NCI-H446 treated with DMSO at 0.1 percent for 48 hours (cell line): ENCODE data around the gene TRIM28.

Experiments used
- DNase-seq: peaks from one replicate; lab custom pipeline; 2025; lab: John Stamatoyannopoulos, UW

The TRIM28 gene

DNA sequence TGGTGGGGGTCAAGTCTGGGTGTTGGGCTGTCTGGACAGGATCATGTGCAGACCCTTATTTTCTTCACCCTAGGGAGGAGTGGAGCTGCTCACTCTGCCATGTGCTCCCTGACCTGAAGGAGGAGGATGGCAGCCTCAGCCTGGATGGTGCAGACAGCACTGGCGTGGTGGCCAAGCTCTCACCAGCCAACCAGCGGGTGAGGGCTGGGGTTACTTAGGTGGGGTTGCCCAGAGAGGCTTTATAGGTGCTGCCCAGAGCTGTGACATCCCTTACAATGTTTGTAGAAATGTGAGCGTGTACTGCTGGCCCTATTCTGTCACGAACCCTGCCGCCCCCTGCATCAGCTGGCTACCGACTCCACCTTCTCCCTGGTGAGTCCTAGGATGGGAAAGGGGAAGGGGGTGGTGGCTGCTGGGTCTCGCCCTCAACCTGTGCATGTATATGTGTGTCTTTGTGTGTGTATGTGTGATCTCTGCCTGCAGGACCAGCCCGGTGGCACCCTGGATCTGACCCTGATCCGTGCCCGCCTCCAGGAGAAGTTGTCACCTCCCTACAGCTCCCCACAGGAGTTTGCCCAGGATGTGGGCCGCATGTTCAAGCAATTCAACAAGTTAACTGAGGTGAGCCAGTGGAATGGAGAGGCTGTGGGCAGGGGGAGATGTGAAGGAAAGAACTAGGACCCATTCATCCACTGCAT is 5.9 kb downstream of the TRIM28 start:
- no peak for DNase-seq

DNA sequence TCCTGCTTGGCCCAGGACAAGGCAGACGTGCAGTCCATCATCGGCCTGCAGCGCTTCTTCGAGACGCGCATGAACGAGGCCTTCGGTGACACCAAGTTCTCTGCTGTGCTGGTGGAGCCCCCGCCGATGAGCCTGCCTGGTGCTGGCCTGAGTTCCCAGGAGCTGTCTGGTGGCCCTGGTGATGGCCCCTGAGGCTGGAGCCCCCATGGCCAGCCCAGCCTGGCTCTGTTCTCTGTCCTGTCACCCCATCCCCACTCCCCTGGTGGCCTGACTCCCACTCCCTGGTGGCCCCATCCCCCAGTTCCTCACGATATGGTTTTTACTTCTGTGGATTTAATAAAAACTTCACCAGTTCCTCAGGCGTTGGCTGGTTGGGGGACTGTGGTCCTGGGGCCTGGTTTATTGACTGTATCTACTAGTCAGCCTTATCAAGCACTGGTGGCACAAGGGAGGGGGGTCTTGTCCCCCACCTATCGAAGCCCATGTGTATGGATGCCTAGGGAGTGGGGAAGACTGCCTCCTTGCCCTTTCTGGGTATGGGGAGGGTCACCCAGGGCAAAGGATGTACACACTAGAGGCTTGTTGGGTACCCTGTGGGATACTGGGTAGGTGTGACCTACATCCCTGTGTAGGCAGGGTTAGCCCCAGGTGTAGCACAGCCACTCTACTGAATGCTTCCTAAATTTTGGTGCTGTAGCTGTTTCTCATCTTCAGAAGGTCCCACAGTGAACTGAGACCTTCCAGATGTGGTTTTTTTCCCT is 6.7 kb downstream of the TRIM28 start:
- no peak for DNase-seq

DNA sequence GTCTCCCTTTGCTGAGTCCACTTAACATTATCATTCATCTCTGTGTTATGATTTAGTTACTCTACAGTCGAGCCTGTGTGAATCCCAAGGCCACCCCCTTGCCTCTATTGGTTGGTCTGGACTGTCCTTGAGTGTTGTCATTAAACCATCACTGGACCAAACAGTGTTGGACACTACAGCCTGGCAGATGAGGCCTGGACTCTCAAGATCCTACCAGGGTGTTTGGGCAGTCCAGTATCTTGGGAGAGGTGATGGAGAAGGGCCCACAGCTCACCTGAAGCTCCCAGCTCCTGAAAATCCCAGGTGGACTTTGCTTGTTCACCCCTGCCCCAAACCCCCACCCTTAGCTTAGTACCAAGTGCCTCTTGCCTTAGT is 7.2 kb downstream of the TRIM28 start:
- DNase-seq: no peak

DNA sequence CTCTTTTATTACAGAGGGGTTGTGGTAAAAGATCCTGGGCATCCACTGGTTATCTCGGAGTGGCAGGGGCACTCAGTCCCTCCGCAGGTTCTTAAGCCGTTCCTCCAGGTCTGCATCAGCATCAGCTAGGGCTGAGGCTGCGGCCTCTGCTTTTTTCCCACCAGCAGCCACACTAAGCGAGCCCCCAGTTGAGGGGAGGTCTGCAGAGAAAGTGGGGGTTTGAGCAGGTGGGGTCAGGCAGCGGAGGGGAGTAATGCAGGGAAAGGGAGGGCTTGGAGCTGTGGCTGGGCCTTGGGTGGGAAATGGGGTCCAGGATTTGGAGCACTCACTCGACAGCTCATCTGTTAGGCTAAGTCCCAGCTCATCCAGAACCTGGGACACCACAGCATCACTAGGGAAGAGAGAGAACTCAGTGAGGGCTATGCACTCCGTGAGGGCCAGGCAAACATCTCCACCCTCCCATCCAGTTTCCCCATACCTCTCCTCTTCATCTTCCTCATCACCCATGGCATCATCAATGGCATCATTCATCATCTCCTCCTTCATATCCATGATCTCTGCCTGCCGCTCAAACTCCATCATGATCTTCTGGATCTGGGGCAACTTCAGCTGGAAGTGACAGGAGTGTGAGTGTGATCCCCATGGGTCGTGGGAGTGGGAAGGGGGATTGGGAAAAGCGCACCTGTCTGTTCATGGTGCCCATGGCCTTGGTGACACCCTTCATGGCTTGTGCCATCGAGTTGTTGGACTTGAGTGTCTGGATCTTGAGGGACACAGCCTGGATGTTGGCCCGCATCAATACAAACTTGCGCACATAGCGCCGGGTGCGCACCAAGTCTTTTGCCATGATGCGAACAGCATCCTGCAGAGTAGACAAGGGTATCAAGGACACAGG is 8.0 kb downstream of the TRIM28 start:
- no peak for DNase-seq

DNA sequence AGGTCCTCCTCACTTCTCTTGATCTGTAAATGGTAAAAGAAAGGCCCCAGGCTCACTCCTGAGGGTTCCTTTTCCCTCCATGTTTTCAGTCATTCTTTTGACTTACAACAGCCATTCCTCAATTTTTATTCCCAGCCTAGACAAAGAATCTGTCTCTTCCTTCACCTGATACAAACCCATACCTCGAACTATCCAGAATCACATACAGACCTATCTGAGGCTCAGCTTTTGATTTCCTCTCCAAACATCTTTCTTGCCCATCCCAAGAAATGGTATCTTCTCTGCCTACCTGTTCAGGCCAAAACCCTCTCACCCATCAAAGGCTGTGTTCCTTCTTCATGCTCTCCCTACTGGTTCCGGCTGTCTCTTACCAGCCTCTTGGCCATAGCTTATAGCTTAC is 8.8 kb downstream of the TRIM28 start:
- no peak for DNase-seq

DNA sequence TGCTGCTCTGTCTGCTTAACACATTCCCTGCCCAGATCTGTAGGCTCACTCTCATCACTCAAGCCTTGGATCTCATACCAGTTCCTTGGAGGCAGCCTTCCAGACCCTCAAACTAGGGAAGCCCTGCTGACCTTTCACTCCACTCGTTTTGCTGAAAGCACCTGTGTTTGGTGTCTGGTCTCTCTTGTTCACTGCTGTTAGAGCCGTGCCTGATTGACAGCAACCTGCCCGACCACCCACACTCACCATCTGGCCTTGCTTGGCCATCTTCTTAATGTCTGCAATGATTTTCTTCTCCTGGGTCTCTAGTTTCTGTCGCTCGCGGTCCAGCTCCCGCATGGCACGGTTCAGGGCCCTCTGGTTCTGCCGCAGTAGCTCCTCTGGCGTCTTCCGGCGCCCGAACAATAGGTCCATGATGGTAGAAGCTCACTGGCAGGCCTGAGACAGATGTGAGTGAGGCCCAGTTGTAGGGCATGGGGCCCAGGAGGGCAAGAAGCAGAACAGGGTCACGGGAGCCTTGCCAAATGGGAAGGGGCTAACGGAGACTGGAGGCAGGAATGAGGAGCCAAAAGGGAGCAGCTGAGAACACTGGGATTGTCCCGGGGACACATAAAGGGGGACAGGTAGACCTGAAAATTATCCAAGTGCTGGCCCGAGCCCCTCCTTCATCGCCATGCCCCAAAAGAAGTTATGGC is 10.1 kb downstream of the TRIM28 start:
- no peak for DNase-seq

DNA sequence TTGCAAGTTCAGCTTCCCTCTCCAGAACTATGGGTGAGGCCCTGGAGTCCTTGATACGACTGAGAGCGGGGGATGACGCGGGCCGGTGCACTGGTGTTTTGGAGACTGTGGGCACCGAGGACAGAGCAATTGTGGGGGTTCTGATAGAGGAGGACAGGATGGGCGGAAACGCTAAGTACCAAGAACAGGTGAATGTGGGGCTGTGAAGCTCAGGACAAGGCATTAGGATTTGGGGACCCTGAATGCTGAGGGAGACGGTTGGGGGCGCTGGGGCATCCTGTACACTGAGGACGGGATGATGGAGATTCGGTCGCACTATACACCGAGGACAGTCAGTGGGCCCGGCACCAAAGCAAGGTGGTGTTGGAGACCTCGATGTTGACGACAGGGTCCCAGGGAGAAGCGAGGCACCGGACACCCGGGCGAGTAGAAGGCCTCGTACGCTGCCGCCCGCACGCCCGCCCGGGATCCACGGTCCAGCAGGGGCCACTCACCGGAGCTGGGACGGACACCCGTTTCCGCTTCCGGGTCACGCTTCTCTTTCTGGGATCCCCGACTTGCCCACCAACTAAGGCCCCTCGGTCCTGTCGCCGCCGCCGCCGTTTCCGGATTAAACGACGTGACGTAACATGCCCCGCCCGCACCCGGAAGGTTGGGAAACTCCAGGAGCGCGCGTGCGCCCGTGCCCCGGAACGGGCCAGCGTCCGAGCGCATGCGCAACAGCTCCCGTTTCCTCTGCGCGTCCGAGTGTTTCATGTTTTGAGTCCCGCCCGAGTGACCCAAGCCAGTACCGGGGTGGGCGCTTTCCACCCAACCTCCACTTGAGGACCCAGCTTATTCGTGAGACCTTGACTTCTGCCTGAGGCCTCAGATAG is 10.9 kb downstream of the TRIM28 start, which contains the start of gene CHMP2A:
TSS of gene CHMP2A (minus strand) at position 612 of the 875 bp plus-strand sequence. CDS start 893 bp downstream, outside the sequence.
- no peak for DNase-seq

DNA sequence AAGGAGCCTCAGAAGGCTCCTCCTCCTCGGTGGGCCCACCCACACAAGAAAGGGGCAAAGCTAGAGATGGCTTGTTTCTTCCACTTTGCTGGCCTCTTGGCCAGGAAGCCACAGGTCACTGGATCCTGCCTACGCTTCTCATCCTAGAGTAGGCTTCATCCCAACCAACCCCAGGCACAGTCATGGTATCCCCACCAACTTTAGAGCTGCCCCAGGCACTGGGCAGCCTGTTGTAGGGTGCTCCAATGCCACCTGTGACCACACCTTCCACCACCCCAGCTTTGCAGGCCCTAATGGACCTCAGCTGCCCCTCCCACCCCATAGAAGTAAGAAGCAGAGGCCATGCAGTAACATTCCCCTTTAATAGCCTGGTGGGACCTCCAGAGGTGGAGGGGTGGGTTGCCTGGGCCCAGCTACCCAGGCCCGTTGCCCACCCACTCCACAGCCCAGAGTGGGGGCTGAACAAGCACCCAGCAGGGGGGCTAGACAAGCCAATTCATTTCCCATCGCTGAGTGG is 11.6 kb downstream of the TRIM28 start:
- DNase-seq: no peak

DNA sequence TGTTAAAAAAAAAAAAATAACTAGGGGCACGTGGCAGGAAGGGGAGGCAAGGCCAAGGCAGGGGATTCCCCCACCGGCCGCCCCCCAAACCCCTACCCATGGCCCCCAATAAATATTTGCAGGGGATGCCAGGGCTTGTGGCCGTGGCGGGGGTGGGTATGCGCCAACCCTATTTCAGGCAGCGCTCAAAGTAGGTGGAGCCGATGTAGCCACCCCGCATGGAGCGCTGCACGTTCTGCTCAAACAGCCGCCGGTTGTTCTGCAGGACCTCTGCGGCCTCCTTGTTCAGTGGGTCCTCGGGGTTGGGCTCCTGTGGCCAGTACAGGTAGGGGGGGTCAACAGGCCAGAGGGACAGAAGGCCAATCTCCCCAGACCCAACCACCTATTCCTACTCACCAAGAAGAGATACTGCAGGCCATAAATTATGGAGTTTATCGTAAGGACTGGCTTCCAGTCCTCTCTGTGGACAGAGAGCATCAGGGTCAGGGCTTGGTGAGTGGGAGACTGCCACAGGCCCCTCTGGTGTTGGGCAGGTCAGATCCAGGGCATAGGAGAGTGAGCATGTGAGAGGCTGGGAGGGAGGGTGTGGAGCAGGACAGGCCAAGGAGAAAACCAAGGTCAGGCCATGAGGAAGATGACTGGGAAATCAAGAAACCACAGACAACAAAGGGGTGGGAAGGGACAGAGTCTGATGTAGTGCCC is 12.2 kb downstream of the TRIM28 start:
- DNase-seq: no peak

DNA sequence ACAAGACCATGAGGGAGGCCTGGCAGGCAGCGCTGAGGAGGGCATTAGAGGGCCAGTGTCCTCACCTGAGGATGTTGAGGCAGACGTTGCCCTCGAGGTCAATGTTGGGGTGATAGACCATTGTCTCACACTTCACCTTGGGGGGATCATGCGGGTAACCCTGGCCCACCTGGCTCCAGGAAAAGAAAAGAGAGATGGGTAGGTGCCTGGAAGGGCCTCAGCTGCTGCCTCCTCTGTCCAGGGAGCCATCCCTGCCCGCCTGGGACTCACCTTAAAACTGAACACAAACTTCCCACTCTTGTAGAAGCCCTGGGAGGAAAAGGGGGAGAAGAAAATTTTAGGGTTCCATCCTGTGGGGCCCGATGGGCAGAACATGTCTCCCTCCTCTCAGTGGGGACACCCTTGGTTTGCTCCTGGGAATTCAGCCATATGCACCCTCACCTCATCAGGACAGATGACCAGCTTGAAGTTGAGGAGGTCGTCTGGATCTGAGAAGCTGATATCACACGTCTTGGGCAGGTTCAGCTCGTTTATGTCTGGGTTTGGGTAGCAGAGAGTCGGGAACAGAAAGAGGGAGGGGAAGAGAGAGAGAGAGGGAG is 12.9 kb downstream of the TRIM28 start:
- DNase-seq: no peak

DNA sequence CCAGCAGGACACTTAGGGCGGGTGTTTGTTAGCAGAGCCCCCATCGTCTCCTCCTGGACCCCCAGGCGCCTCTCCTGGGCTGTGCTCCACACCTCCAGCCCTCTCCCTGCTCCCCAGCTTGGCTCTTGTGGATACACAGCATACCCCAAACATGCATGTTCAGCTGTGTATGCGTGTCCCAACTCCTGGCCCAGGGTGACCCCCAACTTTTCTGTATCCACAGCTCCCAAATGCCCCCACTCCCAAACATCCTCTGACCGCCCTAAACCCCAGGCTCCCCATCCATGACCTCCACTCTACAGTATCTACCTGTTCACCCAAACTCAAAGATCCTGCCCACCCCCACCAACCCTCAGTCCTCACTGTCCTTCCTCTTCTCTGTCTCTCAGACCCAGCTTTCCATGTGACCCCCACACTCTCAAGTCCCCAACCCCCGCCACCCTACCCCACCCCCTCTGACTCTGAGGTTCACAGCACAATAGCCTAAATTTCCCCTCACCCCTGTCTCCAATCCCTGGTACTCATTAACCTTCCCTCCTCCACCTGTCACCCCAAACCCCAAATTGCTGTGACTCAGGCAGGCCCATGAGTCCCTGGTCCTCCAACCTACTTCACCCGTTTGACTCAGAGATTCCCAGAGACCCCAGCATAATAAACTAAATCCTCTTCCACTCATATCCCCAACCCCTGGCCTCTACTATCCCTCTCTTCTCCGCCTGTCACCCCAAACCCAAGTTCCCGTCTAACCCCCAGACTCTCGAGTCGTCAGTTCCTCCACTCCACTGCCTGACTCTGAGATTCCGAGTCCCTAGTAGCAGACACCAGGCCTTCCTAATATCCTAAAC is 13.6 kb downstream of the TRIM28 start:
- DNase-seq: no peak

DNA sequence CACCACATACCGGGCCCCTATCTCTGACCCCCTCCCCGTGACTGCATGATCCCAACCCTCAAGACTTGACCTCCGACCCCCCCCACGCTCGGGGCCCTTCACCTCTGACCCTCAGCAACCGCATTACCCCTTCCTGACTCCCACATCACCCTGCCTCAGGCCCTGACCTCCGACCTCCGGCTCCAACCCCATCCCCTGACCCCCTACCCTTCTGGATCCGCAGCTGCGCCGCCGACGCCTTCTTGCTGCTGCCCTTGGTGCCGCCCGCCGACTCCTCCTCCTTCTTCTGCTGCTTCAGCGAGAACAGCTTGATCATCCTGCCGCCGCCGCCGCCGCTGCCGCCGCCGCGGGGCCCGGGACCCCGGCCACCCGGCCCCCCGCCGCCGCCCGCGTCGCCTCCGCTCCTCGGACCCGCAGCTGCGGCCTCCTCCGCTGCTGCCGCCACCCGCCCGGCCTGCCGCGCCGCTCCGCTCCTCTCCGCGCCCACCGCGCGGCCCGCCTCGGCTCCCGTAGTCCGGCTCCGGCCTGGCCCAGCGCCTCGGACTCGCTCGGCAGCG is 14.3 kb downstream of the TRIM28 start, which contains the start of gene UBE2M:
TSS of gene UBE2M (minus strand) at position 546 of the 557 bp plus-strand sequence. CDS start at position 316, 230 bp downstream.
- no peak for DNase-seq

DNA sequence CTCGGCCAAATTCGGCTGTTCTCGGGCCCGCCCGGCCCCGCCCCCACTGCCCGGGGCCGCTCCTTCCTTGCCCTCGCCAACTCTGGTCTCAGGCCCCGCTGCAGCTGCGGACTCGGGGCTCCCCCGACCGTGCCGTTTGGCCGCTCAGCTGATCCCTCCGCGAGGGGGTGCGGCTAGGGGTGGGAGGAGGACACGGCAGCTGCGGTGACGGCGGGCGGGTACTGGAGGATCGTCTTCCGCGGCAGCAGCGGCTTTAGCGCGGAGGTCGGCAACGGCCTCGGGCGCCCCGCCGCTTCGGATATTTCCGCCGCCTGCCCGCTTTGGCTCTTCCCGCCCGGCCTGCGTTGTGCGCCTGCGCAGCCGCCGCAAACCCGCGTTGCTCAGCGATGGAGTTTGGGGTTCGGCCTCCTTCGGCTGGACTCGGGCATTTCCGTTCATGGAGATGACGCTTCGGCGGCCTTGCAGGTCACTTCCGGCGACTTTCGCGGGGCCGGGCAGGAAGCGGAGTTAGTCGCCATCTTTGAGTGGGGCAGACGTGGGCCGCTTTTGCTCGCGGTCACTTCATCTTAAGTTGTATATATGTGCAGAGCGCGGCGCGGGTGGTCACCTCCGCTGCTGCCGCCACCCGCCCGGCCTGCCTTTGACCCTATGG is 14.9 kb downstream of the TRIM28 start:
- DNase-seq: no peak

DNA sequence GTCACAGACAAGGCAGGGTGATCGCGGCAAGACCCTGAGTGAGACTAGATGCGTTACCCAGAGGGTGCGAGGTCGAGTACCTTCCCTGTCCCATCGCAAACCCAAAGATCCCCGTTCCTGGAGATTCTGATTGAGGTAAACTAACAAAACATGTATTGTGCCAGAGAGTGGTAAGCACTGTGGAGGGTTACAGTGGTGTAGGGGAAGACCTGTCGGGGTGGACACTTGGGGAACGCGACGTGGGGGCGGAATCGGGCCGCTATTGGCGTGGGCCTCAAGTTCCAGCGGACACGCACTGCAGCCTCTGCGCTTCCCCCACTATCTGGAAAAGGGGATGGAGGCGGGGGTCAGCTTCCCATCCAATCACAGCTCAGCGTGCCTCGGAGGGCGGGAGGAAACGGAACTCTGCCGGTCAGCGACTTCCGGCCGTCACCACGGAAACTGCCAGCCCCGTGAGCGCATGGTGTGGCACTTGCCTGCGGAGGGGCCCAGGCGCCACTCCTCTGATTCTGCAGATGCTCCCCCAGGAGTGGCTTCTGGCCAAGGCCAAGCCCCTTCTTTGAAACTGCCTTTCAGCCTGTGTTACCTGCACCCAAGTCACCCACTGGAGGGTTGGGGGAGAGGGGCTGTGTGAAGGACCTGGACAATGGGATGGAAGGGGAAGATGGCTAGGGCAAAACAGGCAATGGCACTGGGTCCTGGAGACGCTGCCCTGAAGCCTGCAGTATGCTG is 15.6 kb downstream of the TRIM28 start:
- DNase-seq: no peak

DNA sequence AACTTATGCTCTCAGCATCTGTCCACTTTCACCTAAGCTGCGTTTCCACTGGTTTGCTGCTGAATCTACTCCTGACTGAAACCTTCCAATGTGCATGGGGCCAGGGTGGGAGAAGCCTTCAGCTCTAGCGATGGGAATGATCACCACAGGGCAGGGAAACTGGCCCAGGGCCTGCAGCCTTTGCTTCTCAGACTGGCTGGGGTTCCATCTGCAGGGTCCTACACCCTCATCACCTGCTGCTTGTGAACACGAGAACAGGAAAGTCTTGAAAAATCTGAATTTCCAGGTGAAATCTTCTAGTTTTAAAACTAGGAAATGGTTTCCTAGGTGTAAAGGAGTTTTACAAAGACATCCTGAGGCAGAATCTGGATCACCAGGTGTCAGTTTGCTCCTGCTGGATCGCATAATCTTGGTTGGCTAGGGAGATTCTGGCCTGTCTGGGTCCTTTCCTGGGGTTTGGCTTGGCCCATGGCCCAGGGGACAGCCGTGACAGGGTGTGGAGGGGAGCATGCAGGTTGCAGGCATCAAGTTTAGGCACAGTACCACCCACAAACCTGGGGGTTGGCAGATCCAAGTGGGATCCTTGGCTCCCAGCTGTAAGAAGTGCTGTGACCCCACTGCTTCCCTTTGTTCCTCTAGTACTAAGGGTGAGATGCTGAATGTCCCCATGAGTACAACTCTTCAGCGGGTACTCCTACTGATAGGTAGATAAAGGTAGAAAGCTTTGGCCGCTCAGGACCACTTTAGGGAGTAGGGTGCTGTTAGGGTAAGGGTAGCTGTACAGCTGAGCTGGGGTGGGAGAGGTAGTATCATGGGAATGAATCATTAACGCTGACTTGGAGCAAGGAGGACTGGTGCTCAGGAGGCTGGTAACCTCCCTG is 16.4 kb downstream of the TRIM28 start:
- no peak for DNase-seq

DNA sequence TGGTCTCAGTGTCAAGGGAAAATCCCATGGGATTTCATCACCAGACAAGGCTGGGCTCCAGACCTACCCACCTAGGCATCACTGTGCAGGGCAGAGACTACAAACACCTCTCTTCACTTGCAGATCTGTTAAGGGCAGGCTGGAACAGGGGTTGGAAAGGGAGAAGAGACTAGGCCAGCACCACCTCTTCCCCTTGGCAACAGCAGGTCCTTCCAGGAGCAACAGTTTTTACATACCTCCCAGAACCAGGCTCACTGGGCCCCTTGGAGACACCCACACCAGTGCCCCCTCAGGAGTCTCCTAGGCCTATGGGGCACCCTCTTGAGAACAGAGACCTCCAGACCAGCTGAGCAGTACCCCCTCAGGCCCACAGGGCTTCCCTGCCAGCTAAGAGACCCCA is 17.1 kb downstream of the TRIM28 start:
- DNase-seq: no peak
